Kidney epithelial cell (primary cell): ENCODE data around the gene HOXD10. TPM values are rescaled to one million over a fixed set of nuclear protein-coding genes. Genes with fewer than 3 reads are reported as not detected.

Source experiments
- DNase-seq: peaks from one replicate; pipeline ENCODE4 v3.0.0-alpha.2; 2010; ENCODE audit warnings: low read depth
- H3K27me3 ChIP-seq: 2 replicates; pipeline ENCODE4 v1.6.0; 2011; ENCODE audit warnings: low read length; ENCODE audit not compliant: control insufficient read depth, insufficient read depth
- H3K36me3 ChIP-seq: 2 replicates; pipeline ENCODE4 v1.5.1; 2011; ENCODE audit warnings: low read length; ENCODE audit not compliant: control insufficient read depth, insufficient read depth
- H3K4me3 ChIP-seq: 2 replicates; pipeline ENCODE4 v1.5.1; 2011; ENCODE audit warnings: low read depth, mild to moderate bottlenecking, control low read depth, low read length
- total RNA-seq: library from RNA; depleted of rRNA; stranded (reverse); fragments of >200 nt; gene quantifications from 2 replicates; pipeline ENCODE4 v1.2.3, GENCODE V29; 2015
- TF ChIP-seq, protein P1 (sequence below): IDR thresholded peaks from 2 replicates; pipeline ENCODE4 v1.5.1; 2011; ENCODE audit warnings: mild to moderate bottlenecking, moderate library complexity, low read length, control low read depth, inconsistent platforms; ENCODE audit not compliant: insufficient read depth, poor library complexity, severe bottlenecking

The HOXD10 gene
- total RNA-seq, 1 donor from 2014 or later, result 5.6 TPM

DNA sequence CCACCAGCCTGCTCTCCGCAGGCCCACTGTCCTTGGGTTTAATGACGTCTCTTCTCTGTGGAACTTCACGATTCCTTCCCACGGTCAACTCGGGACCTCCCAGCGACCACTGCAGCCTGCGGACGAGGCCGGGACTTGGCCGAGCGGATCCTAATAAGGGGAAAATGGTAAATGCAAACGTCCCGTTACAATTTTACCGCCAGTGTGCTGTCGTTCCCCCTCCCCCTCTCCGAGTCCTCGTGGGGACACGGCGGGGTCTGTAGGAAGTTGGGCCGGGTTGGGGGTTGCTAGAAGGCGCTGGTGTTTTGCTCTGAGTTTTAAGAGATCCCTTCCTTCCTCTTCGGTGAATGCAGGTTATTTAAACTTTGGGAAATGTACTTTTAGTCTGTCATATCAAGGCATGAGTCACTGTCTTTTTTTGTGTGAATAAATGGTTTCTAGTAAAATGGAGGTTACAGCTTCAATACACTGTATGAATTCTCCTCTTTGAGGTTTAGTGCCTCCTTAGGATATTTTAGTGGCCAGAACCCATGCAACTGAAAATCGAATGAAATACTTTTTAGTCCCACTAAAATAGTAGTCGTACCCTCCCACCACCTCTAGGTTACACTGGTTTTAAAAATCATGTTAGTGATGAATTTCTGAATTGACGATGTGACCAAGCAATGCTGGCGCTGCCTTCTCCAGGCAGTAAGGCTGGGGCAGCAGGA, 7.2 kb upstream of the HOXD10 start:
- DNase-seq, result no peak
- TF ChIP-seq, protein P1, sequence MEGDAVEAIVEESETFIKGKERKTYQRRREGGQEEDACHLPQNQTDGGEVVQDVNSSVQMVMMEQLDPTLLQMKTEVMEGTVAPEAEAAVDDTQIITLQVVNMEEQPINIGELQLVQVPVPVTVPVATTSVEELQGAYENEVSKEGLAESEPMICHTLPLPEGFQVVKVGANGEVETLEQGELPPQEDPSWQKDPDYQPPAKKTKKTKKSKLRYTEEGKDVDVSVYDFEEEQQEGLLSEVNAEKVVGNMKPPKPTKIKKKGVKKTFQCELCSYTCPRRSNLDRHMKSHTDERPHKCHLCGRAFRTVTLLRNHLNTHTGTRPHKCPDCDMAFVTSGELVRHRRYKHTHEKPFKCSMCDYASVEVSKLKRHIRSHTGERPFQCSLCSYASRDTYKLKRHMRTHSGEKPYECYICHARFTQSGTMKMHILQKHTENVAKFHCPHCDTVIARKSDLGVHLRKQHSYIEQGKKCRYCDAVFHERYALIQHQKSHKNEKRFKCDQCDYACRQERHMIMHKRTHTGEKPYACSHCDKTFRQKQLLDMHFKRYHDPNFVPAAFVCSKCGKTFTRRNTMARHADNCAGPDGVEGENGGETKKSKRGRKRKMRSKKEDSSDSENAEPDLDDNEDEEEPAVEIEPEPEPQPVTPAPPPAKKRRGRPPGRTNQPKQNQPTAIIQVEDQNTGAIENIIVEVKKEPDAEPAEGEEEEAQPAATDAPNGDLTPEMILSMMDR, result no peak
- Histone ChIP-seq H3K27me3 (peaks cover 5% of the 10 kb centered on the region), H3K4me3 (peak overlapping the region; percentile 63), H3K36me3 (no peaks in the 10 kb centered on the region)

DNA sequence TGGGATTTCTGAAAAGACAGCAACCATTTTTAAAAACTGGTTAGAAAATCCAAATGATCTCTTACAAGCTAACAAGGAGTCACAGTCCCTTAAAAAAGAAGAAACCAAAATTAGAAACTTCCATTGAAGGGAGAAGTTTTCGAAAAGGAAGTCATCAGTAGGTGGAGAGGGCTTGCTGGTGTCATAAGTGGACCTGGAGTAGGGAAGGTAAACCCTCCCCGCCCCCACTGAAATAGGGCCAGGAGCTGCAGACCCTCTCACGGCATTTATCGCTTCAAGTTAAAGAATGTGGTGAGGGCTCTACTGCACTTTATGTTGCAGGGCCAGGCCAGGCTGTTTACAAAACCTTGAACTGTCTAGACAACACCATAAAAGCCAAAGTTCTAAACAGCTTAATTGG, 6.6 kb upstream of the HOXD10 start:
- Histone ChIP-seq H3K4me3 (peak overlapping the region; percentile 63), H3K36me3 (no peaks in the 10 kb centered on the region), H3K27me3 (peaks cover 3% of the 10 kb centered on the region)
- DNase-seq, result no peak
- TF ChIP-seq, protein P1, result no peak

DNA sequence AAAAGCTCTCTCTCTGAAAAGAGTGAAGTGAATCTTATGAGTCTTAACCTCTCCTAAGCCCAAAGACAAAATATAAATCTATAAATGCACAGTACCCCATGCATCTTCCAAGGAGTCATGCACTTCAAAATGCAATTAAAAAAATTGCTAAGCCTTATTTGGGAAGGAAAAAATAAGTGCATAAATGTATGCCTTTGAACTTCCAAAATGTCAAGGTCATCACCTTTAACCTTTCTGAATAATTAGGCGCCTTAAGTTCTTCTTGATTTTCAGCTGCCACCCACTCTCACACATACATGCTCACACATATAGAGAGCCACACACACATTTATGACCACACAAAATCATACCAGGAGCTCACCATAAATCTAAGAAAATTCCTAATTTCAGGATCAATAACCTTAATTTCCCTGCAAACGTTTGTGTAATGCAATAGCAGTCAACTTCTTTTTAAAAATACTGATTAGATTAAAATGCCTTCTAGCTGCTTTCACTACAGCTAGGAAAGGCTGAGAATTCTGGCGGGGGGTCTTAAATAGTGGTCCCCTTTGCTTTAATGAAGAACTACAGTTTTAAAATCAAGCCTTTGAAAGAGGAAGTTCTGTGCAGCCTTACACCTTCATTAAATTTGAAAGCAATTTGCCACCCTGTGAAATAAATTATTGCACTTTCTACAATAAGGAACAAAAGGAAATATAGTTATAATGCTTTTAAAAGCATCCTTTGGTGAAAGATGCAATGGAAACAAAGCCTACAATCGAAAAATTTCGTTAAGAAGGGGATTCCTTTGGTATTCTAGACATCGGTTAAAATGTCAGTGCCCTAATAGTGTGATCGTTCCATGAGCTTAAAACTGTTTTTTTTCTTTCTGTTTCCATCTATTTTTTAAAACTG, 5.9 kb upstream of the HOXD10 start:
- DNase-seq, result no peak
- TF ChIP-seq, protein P1, result no peak
- Histone ChIP-seq H3K27me3 (peaks cover 3% of the 10 kb centered on the region), H3K36me3 (no peaks in the 10 kb centered on the region), H3K4me3 (peak overlapping the region; percentile 63)

DNA sequence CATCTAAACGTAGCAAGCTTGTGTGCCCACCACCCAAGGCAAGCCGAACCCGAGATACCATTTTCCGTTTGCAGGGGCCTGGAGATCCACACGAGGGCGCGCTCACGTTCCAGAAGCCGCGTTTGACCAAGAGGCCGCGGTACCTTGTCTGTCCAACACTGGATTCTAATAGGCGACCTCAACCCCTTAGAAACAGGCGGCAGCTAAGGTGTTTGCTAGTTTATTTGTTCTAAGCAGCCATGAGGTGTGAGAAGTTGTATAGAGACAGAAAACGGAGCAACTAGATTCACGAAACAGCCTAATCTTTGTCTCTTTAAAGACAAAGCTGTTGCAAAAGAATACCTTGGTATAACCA, 5.3 kb upstream of the HOXD10 start:
- Histone ChIP-seq H3K4me3 (peak overlapping the region; percentile 63), H3K36me3 (no peaks in the 10 kb centered on the region), H3K27me3 (peaks cover 3% of the 10 kb centered on the region)
- TF ChIP-seq, protein P1, result peak; percentile 89
- DNase-seq, result no peak

DNA sequence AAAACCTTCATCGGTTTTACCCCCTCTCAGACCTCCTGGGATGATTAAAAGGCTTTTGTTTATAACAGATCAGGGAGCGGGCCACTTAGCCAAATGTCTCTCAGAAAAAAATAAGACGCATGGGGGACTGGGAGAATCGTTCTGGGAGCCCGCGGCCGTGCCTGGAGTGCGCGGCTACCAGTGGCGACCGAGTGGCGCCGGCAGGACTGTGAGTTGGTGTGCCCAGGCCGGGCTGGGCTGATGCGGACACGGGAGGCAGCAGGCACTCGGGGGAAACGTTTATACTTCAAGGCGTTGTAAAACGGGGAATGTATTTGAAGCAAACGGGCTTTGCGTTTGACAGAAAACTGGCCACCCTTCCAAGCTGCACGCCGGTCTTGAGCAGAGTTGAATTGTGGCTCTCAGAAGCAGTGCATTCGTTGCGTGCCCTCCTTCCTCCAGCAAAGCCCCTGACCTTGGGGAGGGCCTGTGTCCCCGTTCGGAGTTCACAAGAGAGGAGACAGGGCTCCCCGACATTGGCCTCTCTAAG, 4.7 kb upstream of the HOXD10 start:
- TF ChIP-seq, protein P1, result no peak
- DNase-seq, result no peak
- H3K4me3 ChIP-seq, result peak overlapping the region; percentile 63
- peaks cover 3% of the 10 kb centered on the region for H3K27me3 ChIP-seq
- no peaks in the 10 kb centered on the region for H3K36me3 ChIP-seq
